ENCODE data around the gene ANKRD23. TPM values are rescaled to one million over a fixed set of nuclear protein-coding genes. Genes with fewer than 3 reads are reported as not detected.
A peak's percentile ranks its signal among the peaks of the same experiment; 100 is the strongest.

Gene ANKRD23
- total and polyA plus RNA-seq, 4 experiments from 2014 or later, result 1.5 to 19.7 (median 19.4) TPM; not detected in 1

DNA sequence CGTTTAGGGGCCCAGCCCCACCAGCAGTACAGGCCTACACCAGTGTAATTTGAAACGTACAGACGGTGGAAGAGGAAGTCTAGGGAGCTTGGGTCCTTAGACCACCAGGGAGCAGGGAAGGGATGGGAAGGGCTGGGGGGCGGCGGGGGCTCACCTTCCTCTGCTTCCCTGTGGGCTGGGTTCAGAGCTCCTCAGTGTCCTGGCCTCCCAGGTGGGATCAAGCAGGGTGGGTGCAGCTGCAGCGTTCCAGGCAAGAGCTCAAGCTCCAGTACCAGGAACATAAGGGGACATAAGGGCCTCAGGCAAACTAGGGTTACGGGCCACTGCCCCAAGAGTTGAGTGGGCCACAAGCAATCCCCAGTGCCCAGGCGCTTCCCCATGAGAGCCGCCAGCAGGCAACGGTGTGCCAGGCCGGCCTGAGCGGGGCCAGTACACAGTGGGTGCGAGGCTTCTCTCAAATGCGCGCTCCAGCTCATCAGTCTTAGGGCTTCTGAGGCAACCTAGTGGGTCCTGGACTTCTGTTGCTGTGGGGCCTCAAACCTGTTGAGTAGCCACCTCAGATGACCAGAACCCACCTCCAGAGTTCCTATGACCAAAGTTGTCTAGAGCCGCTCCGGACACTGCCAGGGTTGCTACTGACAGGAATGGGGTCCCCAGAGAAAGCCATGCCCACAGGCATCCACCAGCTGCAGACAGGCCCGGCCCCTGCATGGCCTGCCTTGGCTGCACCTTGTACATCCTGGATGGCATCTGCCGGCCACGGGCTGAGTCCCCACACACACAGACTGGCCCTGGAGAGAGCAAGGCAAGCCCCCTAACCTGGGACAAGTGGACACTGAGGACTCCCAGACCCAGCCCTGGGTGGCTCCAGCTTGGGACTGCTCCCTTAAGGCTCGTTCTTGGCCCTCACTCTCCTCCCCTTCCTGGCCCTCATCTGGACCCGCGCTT lies 5.2 kb downstream of the ANKRD23 start:
- peak overlapping the region; percentile 45 to 80 (median 73) for H3K4me3 Mint-ChIP-seq
- peaks cover 22% of the 10 kb centered on the region for H3K4me1 ChIP-seq (ENCODE audit: insufficient read depth, low read length)
- ChIA-PET CTCF (ENCODE audit: partially characterized antibody) (interaction anchor here (0.6 to 1.9 kb wide), 4 partner anchors 19 to 113 kb away, joined by 3 to 15 read pairs (median 4); partner anchors contain the start of gene ANKRD39), POLR2A (ENCODE audit: partially characterized antibody) (interaction anchor here (1.1 to 5.7 kb wide), 8 partner anchors 19 to 301 kb away, joined by 3 to 80 read pairs (median 6); partner anchors contain the start of genes ANKRD39, ARID5A, CNNM3 and KANSL3)
- H3K27ac Mint-ChIP-seq, result peak overlapping the region; percentile 74 to 95 (median 89)
- H3K4me1 Mint-ChIP-seq, result peaks cover 7 to 29% (median 19%) of the 10 kb centered on the region in 4 donors
- H3K27ac ChIP-seq (ENCODE audit: low read depth, low read length), result peak overlapping the region; percentile 55
- H3K9me3 Mint-ChIP-seq, result no peaks in the 10 kb centered on the region
- no peaks in the 10 kb centered on the region for H3K27me3 Mint-ChIP-seq
- H3K36me3 ChIP-seq (ENCODE audit: insufficient read depth, low read length), result peaks cover 6% of the 10 kb centered on the region
- no peak for DNase-seq
- H3K4me3 ChIP-seq (ENCODE audit: low read length in 2 of 2), result peak overlapping the region in 1 of 2 donors; percentile 33
- H3K27me3 ChIP-seq (ENCODE audit: insufficient read depth, low read length), result no peaks in the 10 kb centered on the region
- intact Hi-C loops (cut with micrococcal nuclease), result loop anchor here (1.0 kb wide), 2 partner anchors 7 to 22 kb away; partner anchors contain the start of gene CNNM3
- peaks cover 5 to 23% of the 10 kb centered on the region in 2 donors for H3K36me3 Mint-ChIP-seq
- no peaks in the 10 kb centered on the region for H3K9me3 ChIP-seq (ENCODE audit: control insufficient read depth in 1 of 2, low read length in 2 of 2)

DNA sequence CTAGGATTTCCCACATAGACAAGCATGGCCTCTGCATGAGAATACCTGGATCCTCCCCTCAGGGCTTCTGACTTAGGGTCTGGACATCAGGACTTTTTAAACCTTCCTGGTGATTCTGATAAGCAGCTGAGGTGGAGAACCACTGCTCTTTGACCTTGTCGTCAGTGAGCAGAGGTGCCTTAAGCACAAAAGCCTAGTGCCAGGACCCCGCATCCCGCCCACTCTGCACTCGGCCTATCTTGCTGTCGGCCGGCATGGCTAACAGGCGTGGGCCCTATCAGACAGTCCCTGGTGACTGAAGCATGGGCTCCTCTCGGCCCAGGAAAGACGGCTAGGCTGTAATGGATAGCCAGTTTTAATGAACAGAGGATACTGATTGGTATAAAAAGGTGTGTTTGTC lies 6.2 kb downstream of the ANKRD23 start:
- peaks cover 13% of the 10 kb centered on the region for H3K36me3 ChIP-seq (ENCODE audit: insufficient read depth, low read length)
- no peaks in the 10 kb centered on the region for H3K27me3 ChIP-seq (ENCODE audit: insufficient read depth, low read length)
- intact Hi-C loops (cut with micrococcal nuclease), result no loop called here
- no peak for DNase-seq
- Mint-ChIP-seq H3K9me3 (no peaks in the 10 kb centered on the region), H3K4me3 (no peak overlapping the region), H3K27ac (peak overlapping the region in 3 of 7 donors; percentile 17 to 55 (median 19)), H3K4me1 (peaks cover 4 to 29% (median 15%) of the 10 kb centered on the region in 4 donors), H3K27me3 (no peaks in the 10 kb centered on the region), H3K36me3 (peaks cover 9 to 30% of the 10 kb centered on the region in 2 donors)
- H3K27ac ChIP-seq (ENCODE audit: low read depth, low read length), result no peak overlapping the region
- no peak overlapping the region for H3K4me3 ChIP-seq (ENCODE audit: low read length in 2 of 2)
- ChIA-PET POLR2A (ENCODE audit: partially characterized antibody) (interaction anchor here (1.5 to 5.7 kb wide), 5 partner anchors 19 to 200 kb away, joined by 3 to 80 read pairs (median 15); partner anchors contain the start of genes ANKRD39, CNNM3 and KANSL3), CTCF (ENCODE audit: partially characterized antibody) (interaction anchor here (1.3 to 1.5 kb wide), 3 partner anchors 20 to 114 kb away, joined by 3 to 8 read pairs (median 4); partner anchors contain the start of genes ANKRD39 and CNNM4)
- H3K4me1 ChIP-seq (ENCODE audit: insufficient read depth, low read length), result peaks cover 22% of the 10 kb centered on the region
- no peaks in the 10 kb centered on the region for H3K9me3 ChIP-seq (ENCODE audit: control insufficient read depth in 1 of 2, low read length in 2 of 2)

DNA sequence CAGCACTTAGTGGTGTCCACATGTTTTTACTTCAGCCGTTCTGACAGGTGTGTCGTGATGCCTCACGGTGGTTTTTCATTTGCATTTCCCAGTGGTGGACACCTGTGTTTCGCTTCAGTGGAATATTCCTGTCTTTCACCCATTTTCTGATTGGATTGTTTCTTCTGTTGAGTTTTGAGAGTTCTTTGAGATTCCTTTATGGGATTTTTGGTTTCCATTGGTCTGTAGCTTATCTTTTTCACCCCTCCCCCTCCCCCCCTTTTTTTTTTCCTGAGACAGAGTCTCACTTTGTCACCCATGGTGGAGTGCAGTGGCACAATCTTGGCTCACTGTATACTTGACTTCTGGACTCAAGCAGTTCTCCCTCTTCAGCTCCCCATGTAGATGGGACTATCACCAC lies 8.0 kb downstream of the ANKRD23 start:
- peaks cover 22 to 44% of the 10 kb centered on the region in 2 donors for H3K36me3 Mint-ChIP-seq
- Histone ChIP-seq H3K4me1 (ENCODE audit: insufficient read depth, low read length) (peaks cover 22% of the 10 kb centered on the region), H3K27me3 (ENCODE audit: insufficient read depth, low read length) (no peaks in the 10 kb centered on the region), H3K4me3 (ENCODE audit: low read length in 2 of 2) (no peak overlapping the region), H3K36me3 (ENCODE audit: insufficient read depth, low read length) (peaks cover 29% of the 10 kb centered on the region), H3K27ac (ENCODE audit: low read depth, low read length) (no peak overlapping the region), H3K9me3 (ENCODE audit: control insufficient read depth in 1 of 2, low read length in 2 of 2) (no peaks in the 10 kb centered on the region)
- no peak for DNase-seq
- H3K27me3 Mint-ChIP-seq, result no peaks in the 10 kb centered on the region
- peak overlapping the region in 1 of 7 donors; percentile 20 for H3K27ac Mint-ChIP-seq
- H3K4me1 Mint-ChIP-seq, result peaks cover 3 to 27% (median 11%) of the 10 kb centered on the region in 4 donors
- POLR2A ChIA-PET (ENCODE audit: partially characterized antibody), result interaction anchor here (1.1 to 5.7 kb wide), 3 partner anchors 17 to 127 kb away, joined by 3 to 80 read pairs (median 6); partner anchors contain the start of genes ANKRD39 and CNNM3
- no peak overlapping the region for H3K4me3 Mint-ChIP-seq
- intact Hi-C loops (cut with micrococcal nuclease), result no loop called here
- CTCF ChIA-PET (ENCODE audit: partially characterized antibody), result interaction anchor here (1.0 to 1.5 kb wide), 4 partner anchors 9 to 115 kb away, joined by 3 to 8 read pairs (median 4); partner anchors contain the start of gene ANKRD39
- no peaks in the 10 kb centered on the region for H3K9me3 Mint-ChIP-seq

DNA sequence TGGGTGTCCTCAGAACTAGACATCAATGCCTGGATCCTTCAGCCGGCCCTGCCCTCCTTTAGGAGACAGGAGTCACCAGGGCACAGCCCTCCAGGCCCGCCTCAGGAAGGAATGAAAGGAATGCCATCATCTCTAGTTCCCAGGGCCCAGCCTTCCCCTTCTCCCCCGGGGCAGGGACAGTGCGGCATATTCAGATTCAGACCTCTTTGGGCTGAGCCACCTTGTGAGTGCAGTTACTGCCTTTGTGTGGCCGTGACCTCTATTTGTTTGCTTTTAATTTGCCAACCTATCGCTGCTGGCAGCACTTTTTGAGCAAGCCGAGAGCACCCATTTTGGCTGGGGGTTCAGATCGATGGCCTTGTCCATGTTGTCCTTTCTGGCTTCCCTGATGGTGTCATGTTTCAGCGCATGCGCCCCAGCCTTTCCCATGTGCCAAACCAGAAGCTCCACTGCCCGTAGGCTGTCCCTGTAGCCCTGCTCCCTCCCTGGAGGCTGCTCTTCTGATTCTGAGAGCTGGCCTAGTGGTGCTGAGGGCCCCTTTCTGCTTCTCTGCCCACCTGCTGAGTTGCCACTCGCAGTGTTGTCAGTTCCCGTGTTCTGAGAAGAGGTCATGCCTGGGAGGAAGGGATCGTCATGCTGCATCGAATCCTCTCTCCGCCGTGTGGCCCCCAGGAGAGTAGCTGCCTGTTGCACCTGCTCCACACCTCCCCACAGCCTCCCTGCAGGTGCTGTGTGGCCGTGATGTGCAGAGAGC lies 10.9 kb downstream of the ANKRD23 start:
- POLR2A ChIA-PET (ENCODE audit: partially characterized antibody), result interaction anchor here (0.6 to 1.5 kb wide), 5 partner anchors 9 to 59 kb away, joined by 3 to 5 read pairs (median 4); partner anchors contain the start of gene ANKRD39
- H3K4me3 Mint-ChIP-seq, result no peak overlapping the region
- H3K36me3 Mint-ChIP-seq, result peaks cover 41 to 66% of the 10 kb centered on the region in 2 donors
- peak overlapping the region in 4 of 7 donors; percentile 7 to 75 (median 54) for H3K27ac Mint-ChIP-seq
- no peaks in the 10 kb centered on the region for H3K27me3 Mint-ChIP-seq
- intact Hi-C loops (cut with micrococcal nuclease), result no loop called here
- CTCF ChIA-PET (ENCODE audit: partially characterized antibody), result interaction anchor here (1.1 to 1.2 kb wide), 3 partner anchors 25 to 59 kb away, joined by 3 to 4 read pairs (median 3); partner anchors contain the start of gene ANKRD39
- Histone ChIP-seq H3K27ac (ENCODE audit: low read depth, low read length) (no peak overlapping the region), H3K4me3 (ENCODE audit: low read length in 2 of 2) (no peak overlapping the region), H3K36me3 (ENCODE audit: insufficient read depth, low read length) (peaks cover 54% of the 10 kb centered on the region), H3K9me3 (ENCODE audit: control insufficient read depth in 1 of 2, low read length in 2 of 2) (no peaks in the 10 kb centered on the region), H3K27me3 (ENCODE audit: insufficient read depth, low read length) (no peaks in the 10 kb centered on the region), H3K4me1 (ENCODE audit: insufficient read depth, low read length) (no peaks in the 10 kb centered on the region)
- H3K4me1 Mint-ChIP-seq, result peaks cover 0 to 6% (median 3%) of the 10 kb centered on the region in 4 donors
- no peak for DNase-seq
- no peaks in the 10 kb centered on the region for H3K9me3 Mint-ChIP-seq

DNA sequence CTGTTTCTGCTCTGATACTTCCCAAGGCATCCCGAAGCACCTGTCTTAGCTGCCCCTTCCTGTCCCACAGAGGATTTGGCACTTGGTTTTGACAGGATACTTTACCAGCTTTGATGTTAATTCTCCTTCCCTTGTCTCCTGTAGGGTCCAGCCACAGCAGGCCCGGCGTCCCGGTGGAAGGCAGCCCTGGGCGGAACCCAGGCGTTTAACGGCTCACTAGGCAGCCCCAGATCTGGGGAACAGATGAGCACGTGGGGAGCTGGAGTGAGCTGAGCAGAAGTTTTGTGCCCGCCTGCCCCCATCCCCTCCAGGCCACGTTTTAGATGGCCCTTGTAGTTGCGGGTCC lies 11.4 kb downstream of the ANKRD23 start:
- H3K4me3 ChIP-seq (ENCODE audit: low read length in 2 of 2), result no peak overlapping the region
- DNase-seq, result no peak
- intact Hi-C loops (cut with micrococcal nuclease), result no loop called here
- Mint-ChIP-seq H3K36me3 (peaks cover 41 to 72% of the 10 kb centered on the region in 2 donors), H3K27ac (no peak overlapping the region), H3K4me1 (peaks cover 0 to 6% (median 0%) of the 10 kb centered on the region in 4 donors), H3K9me3 (no peaks in the 10 kb centered on the region), H3K27me3 (no peaks in the 10 kb centered on the region), H3K4me3 (no peak overlapping the region)
- peaks cover 59% of the 10 kb centered on the region for H3K36me3 ChIP-seq (ENCODE audit: insufficient read depth, low read length)
- CTCF ChIA-PET (ENCODE audit: partially characterized antibody), result interaction anchor here (1.1 to 1.2 kb wide), 2 partner anchors 25 to 31 kb away, joined by 3 read pairs; partner anchors contain the start of gene ANKRD39
- no peaks in the 10 kb centered on the region for H3K4me1 ChIP-seq (ENCODE audit: insufficient read depth, low read length)
- no peaks in the 10 kb centered on the region for H3K9me3 ChIP-seq (ENCODE audit: control insufficient read depth in 1 of 2, low read length in 2 of 2)
- H3K27me3 ChIP-seq (ENCODE audit: insufficient read depth, low read length), result no peaks in the 10 kb centered on the region
- H3K27ac ChIP-seq (ENCODE audit: low read depth, low read length), result no peak overlapping the region
- POLR2A ChIA-PET (ENCODE audit: partially characterized antibody), result interaction anchor here (1.0 to 1.5 kb wide), 3 partner anchors 8 to 25 kb away, joined by 3 to 5 read pairs (median 3); partner anchors contain the start of gene ANKRD39

DNA sequence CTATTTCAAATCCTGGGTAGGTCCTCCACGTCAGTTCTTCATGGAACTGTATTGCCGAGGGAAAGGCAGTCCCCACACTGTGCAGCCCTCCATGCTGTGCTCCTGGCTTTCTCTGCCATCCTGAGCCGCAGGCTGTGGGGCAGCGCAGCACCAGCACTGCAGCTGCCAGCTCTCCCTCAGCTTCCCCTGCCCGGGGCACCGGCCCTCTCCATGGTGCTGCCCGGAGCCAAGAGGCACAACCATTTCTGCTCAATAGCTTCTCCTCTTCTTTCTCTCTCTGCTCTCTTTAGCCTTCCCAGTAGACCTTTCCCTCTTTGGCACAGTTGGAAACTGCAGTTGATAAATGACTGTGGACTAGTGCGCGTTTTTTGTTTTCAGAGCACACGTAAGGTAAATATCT lies 12.1 kb downstream of the ANKRD23 start:
- intact Hi-C loops (cut with micrococcal nuclease), result loop anchor here (1.0 kb wide), 1 partner anchor 8 kb away; no protein-coding TSS in a partner anchor
- Mint-ChIP-seq H3K9me3 (no peaks in the 10 kb centered on the region), H3K4me3 (no peak overlapping the region), H3K36me3 (peaks cover 41 to 73% of the 10 kb centered on the region in 2 donors), H3K27me3 (no peaks in the 10 kb centered on the region), H3K4me1 (peaks cover 0 to 4% (median 0%) of the 10 kb centered on the region in 4 donors), H3K27ac (peak overlapping the region in 1 of 7 donors; percentile 63)
- DNase-seq, result no peak
- Histone ChIP-seq H3K27ac (ENCODE audit: low read depth, low read length) (no peak overlapping the region), H3K4me1 (ENCODE audit: insufficient read depth, low read length) (no peaks in the 10 kb centered on the region), H3K4me3 (ENCODE audit: low read length in 2 of 2) (no peak overlapping the region), H3K9me3 (ENCODE audit: control insufficient read depth in 1 of 2, low read length in 2 of 2) (no peaks in the 10 kb centered on the region), H3K36me3 (ENCODE audit: insufficient read depth, low read length) (peaks cover 60% of the 10 kb centered on the region), H3K27me3 (ENCODE audit: insufficient read depth, low read length) (no peaks in the 10 kb centered on the region)
- POLR2A ChIA-PET (ENCODE audit: partially characterized antibody), result interaction anchor here (1.0 kb wide), 1 partner anchor 26 kb away, joined by 3 read pairs; the partner anchor contains the start of gene ANKRD39
- CTCF ChIA-PET (ENCODE audit: partially characterized antibody), result interaction anchor here (1.2 kb wide), 1 partner anchor 30 kb away, joined by 3 read pairs; no protein-coding TSS in a partner anchor
